ENCODE data around the gene MYLK3. TPM values are rescaled to one million over a fixed set of nuclear protein-coding genes. Genes with fewer than 3 reads are reported as not detected.

The MYLK3 gene
- total and polyA plus RNA-seq, 2 donors (not counting 3 experiments of a cell fraction or from before 2014, with no cell fraction given) = not detected

GRCh38 chr16:46701615-46702014 lies 46.5 kb downstream of the MYLK3 start:
- CTCF ChIA-PET = no interaction called here
- TF ChIP-seq GATA2 (IDR thresholded peaks at IDR 0.05; ENCODE audit: insufficient read depth, insufficient read length, low read depth, low read length) = no peak
- no peak for TF ChIP-seq MAX (IDR thresholded peaks at IDR 0.05; ENCODE audit: insufficient read depth, insufficient read length)
- TF ChIP-seq POLR2A (IDR thresholded peaks at IDR 0.05; ENCODE audit: low read depth, low read length) = no peak
- Histone ChIP-seq H4K20me1 (replicated peaks; ENCODE audit: control insufficient read depth, extremely low read depth, insufficient read depth, low read length) (no peaks in the 10 kb centered on the region), H2AFZ (ENCODE audit: low read depth, low read length) (no peak overlapping the region), H3K27me3 (ENCODE audit: control insufficient read depth in 2 of 2, insufficient read depth in 2 of 2, low read length in 2 of 2) (no peaks in the 10 kb centered on the region), H3K9me1 (replicated peaks; ENCODE audit: control insufficient read depth, extremely low read depth, insufficient read depth, low read length) (no peaks in the 10 kb centered on the region), H3K36me3 (ENCODE audit: control insufficient read depth in 2 of 2, extremely low read depth in 1 of 2, insufficient read depth in 2 of 2, low read length in 2 of 2) (peaks cover 0 to 11% of the 10 kb centered on the region in 2 experiments), H3K27ac (ENCODE audit: insufficient read depth, low read depth, low read length) (no peak overlapping the region), H3K9ac (replicated peaks; ENCODE audit: extremely low read depth, insufficient read depth, low read length) (no peak overlapping the region), H3K4me3 (replicated peaks in 1 of 3; ENCODE audit: insufficient read depth in 1 of 3, low read depth in 1 of 3, low read length in 3 of 3) (no peak overlapping the region), H3K9me3 (replicated peaks; ENCODE audit: control insufficient read depth, insufficient read depth, low read length) (no peaks in the 10 kb centered on the region), H3K4me1 (ENCODE audit: control insufficient read depth, extremely low read depth, insufficient read depth, low read length) (no peaks in the 10 kb centered on the region), H3K79me2 (ENCODE audit: control insufficient read depth, insufficient read depth, low read length) (no peaks in the 10 kb centered on the region), H3K4me2 (ENCODE audit: insufficient read depth, low read length) (no peak overlapping the region)
- intact Hi-C loops (cut with micrococcal nuclease) = no loop called here
- DNase-seq (ENCODE audit: low read depth, low spot score) (no peak), FAIRE-seq (no peak)
- POLR2A ChIA-PET = no interaction called here
- dilution Hi-C loops (cut with MboI; ENCODE audit: extremely low pct_ligation_motif_present, low sequenced_read_pairs) = no loop called here
- BruUV-seq (replicated peaks) = no TSS peak

DNA sequence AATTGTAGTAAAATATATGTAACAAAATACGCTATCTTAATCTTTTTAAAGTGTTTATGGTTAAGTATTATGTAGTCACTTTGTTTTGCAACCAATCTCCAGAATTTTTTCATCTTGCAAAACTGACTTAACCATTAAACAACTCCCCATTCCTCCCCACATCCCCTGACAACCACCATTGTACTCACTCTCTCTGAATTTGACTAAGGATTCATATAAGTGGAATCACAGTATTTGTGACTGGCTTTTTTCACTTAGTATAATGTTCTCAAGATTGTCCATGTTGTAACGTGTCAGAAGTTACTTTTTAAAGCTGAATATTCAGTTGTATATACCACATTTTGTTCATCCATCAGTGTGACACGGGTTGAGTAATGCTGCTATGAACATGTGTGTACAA lies 48.1 kb downstream of the MYLK3 start:
- POLR2A ChIA-PET = no interaction called here
- Histone ChIP-seq H3K4me1 (ENCODE audit: control insufficient read depth, extremely low read depth, insufficient read depth, low read length) (no peaks in the 10 kb centered on the region), H3K4me3 (replicated peaks in 1 of 3; ENCODE audit: insufficient read depth in 1 of 3, low read depth in 1 of 3, low read length in 3 of 3) (no peak overlapping the region), H3K9me1 (replicated peaks; ENCODE audit: control insufficient read depth, extremely low read depth, insufficient read depth, low read length) (no peaks in the 10 kb centered on the region), H4K20me1 (replicated peaks; ENCODE audit: control insufficient read depth, extremely low read depth, insufficient read depth, low read length) (no peaks in the 10 kb centered on the region), H3K9me3 (replicated peaks; ENCODE audit: control insufficient read depth, insufficient read depth, low read length) (no peaks in the 10 kb centered on the region), H3K27ac (ENCODE audit: insufficient read depth, low read depth, low read length) (no peak overlapping the region), H3K4me2 (ENCODE audit: insufficient read depth, low read length) (no peak overlapping the region), H2AFZ (ENCODE audit: low read depth, low read length) (no peak overlapping the region), H3K36me3 (ENCODE audit: control insufficient read depth in 2 of 2, extremely low read depth in 1 of 2, insufficient read depth in 2 of 2, low read length in 2 of 2) (peaks cover 0 to 15% of the 10 kb centered on the region in 2 experiments), H3K79me2 (ENCODE audit: control insufficient read depth, insufficient read depth, low read length) (no peaks in the 10 kb centered on the region), H3K9ac (replicated peaks; ENCODE audit: extremely low read depth, insufficient read depth, low read length) (no peak overlapping the region), H3K27me3 (ENCODE audit: control insufficient read depth in 2 of 2, insufficient read depth in 2 of 2, low read length in 2 of 2) (no peaks in the 10 kb centered on the region)
- no peak for DNase-seq (ENCODE audit: low read depth, low spot score)
- no peak for TF ChIP-seq MAX (IDR thresholded peaks at IDR 0.05; ENCODE audit: insufficient read depth, insufficient read length)
- FAIRE-seq = no peak
- dilution Hi-C loops (cut with MboI; ENCODE audit: extremely low pct_ligation_motif_present, low sequenced_read_pairs) (no loop called here), intact Hi-C loops (cut with micrococcal nuclease) (no loop called here)
- BruUV-seq (replicated peaks) = no TSS peak
- CTCF ChIA-PET = interaction anchor here (0.9 kb wide), 1 partner anchor 26 kb away, joined by 3 read pairs; no protein-coding TSS in a partner anchor
